SJSA1 (cell line): ENCODE measurements around the gene UMPS. TPM values are rescaled to one million over a fixed set of nuclear protein-coding genes. Genes with fewer than 3 reads are reported as not detected.

Source experiments
- DNase-seq, 2 experiments: peaks; one replicate each; pipeline ENCODE4 v3.0.0-alpha.2; 2015 to 2020; ENCODE audit warnings: low spot score in 2 of 2, low read depth in 1 of 2
- H3K27ac ChIP-seq: fragments of 250-450 bp; sonication (Bioruptor Pico); 2 replicates; pipeline ENCODE4 v1.5.1; 2020; ENCODE audit warnings: mild to moderate bottlenecking, moderate library complexity
- H3K27me3 ChIP-seq: fragments of 250-450 bp; sonication (Bioruptor Pico); replicated peaks from 2 replicates; pipeline ENCODE4 v1.5.1; 2020; ENCODE audit warnings: mild to moderate bottlenecking, moderate library complexity
- H3K36me3 ChIP-seq: fragments of 250-450 bp; sonication (Bioruptor Pico); 2 replicates; pipeline ENCODE4 v1.5.1; 2020; ENCODE audit warnings: mild to moderate bottlenecking
- H3K4me1 ChIP-seq: fragments of 250-450 bp; sonication (Bioruptor Pico); replicated peaks from 2 replicates; pipeline ENCODE4 v1.6.1; 2021; ENCODE audit warnings: mild to moderate bottlenecking
- H3K4me3 ChIP-seq: fragments of 250-450 bp; sonication (Bioruptor Pico); 2 replicates; pipeline ENCODE4 v1.5.1; 2020; ENCODE audit warnings: mild to moderate bottlenecking
- H3K9me3 ChIP-seq: fragments of 250-450 bp; sonication (Bioruptor Pico); replicated peaks from 2 replicates; pipeline ENCODE4 v1.5.1; 2020; ENCODE audit warnings: mild to moderate bottlenecking
- total RNA-seq: library from RNA; depleted of rRNA; stranded (reverse); fragments of >200 nt; shearing (Covaris generic); gene quantifications from 2 replicates; pipeline ENCODE4 v1.2.3, GENCODE V29; 2014

The UMPS gene
- total RNA-seq, 1 experiment from 2014 or later: 31.8 TPM

- DNase-seq: no peak
- no peaks in the 10 kb centered on the region for H3K9me3 ChIP-seq
- no peak overlapping the region for H3K27ac ChIP-seq
- peaks cover 13% of the 10 kb centered on the region for H3K4me1 ChIP-seq
- no peak overlapping the region for H3K4me3 ChIP-seq
- no peaks in the 10 kb centered on the region for H3K27me3 ChIP-seq
- H3K36me3 ChIP-seq: peaks cover 15% of the 10 kb centered on the region; the same call in 1 of the 2 replicates
Measured at GRCh38 chr3:124761935-124762660, 31.8 kb downstream of the UMPS start.

GRCh38 chr3:124762661-124763011 is 32.4 kb downstream of the UMPS start:
- Histone ChIP-seq H3K9me3 (no peaks in the 10 kb centered on the region), H3K36me3 (peaks cover 15% of the 10 kb centered on the region; the same call in 1 of the 2 replicates), H3K4me1 (peaks cover 13% of the 10 kb centered on the region), H3K27me3 (no peaks in the 10 kb centered on the region), H3K27ac (no peak overlapping the region), H3K4me3 (no peak overlapping the region)
- no peak for DNase-seq

- Histone ChIP-seq H3K27ac (no peak overlapping the region), H3K27me3 (no peaks in the 10 kb centered on the region), H3K9me3 (no peaks in the 10 kb centered on the region), H3K36me3 (peaks cover 15% of the 10 kb centered on the region; the same call in 1 of the 2 replicates), H3K4me3 (no peak overlapping the region), H3K4me1 (peaks cover 13% of the 10 kb centered on the region)
- no peak for DNase-seq
Measured at GRCh38 chr3:124763206-124763605, 33.0 kb downstream of the UMPS start.

GRCh38 chr3:124763644-124764358 is 33.5 kb downstream of the UMPS start:
- H3K4me1 ChIP-seq: peaks cover 13% of the 10 kb centered on the region
- H3K4me3 ChIP-seq: no peak overlapping the region
- H3K27ac ChIP-seq: no peak overlapping the region
- no peak for DNase-seq
- peaks cover 18% of the 10 kb centered on the region; the same call in 1 of the 2 replicates for H3K36me3 ChIP-seq
- no peaks in the 10 kb centered on the region for H3K9me3 ChIP-seq
- no peaks in the 10 kb centered on the region for H3K27me3 ChIP-seq

- Histone ChIP-seq H3K4me1 (peaks cover 13% of the 10 kb centered on the region), H3K36me3 (peaks cover 21% of the 10 kb centered on the region; the same call in 1 of the 2 replicates), H3K4me3 (no peak overlapping the region), H3K9me3 (no peaks in the 10 kb centered on the region), H3K27me3 (no peaks in the 10 kb centered on the region), H3K27ac (no peak overlapping the region)
- DNase-seq: no peak
Measured at GRCh38 chr3:124764746-124765145, 34.5 kb downstream of the UMPS start.

- H3K4me1 ChIP-seq: peaks cover 12% of the 10 kb centered on the region
- peaks cover 21% of the 10 kb centered on the region; the same call in 1 of the 2 replicates for H3K36me3 ChIP-seq
- H3K27me3 ChIP-seq: no peaks in the 10 kb centered on the region
- H3K27ac ChIP-seq: no peak overlapping the region
- H3K4me3 ChIP-seq: no peak overlapping the region
- no peak for DNase-seq
- no peaks in the 10 kb centered on the region for H3K9me3 ChIP-seq
Measured at GRCh38 chr3:124765197-124765840, 35.1 kb downstream of the UMPS start.

GRCh38 chr3:124766113-124767095 is 36.2 kb downstream of the UMPS start:
- Histone ChIP-seq H3K4me1 (peaks cover 1% of the 10 kb centered on the region), H3K27me3 (no peaks in the 10 kb centered on the region), H3K36me3 (peaks cover 21% of the 10 kb centered on the region; the same call in 1 of the 2 replicates), H3K9me3 (no peaks in the 10 kb centered on the region), H3K27ac (no peak overlapping the region), H3K4me3 (no peak overlapping the region)
- no peak for DNase-seq

GRCh38 chr3:124767264-124767663 is 37.0 kb downstream of the UMPS start:
- Histone ChIP-seq H3K36me3 (peaks cover 21% of the 10 kb centered on the region; the same call in 1 of the 2 replicates), H3K9me3 (no peaks in the 10 kb centered on the region), H3K27me3 (no peaks in the 10 kb centered on the region), H3K27ac (no peak overlapping the region), H3K4me1 (peaks cover 6% of the 10 kb centered on the region), H3K4me3 (no peak overlapping the region)
- DNase-seq: no peak

- no peak overlapping the region for H3K27ac ChIP-seq
- H3K9me3 ChIP-seq: no peaks in the 10 kb centered on the region
- H3K4me3 ChIP-seq: no peak overlapping the region
- peaks cover 21% of the 10 kb centered on the region; the same call in 1 of the 2 replicates for H3K36me3 ChIP-seq
- no peak for DNase-seq
- H3K4me1 ChIP-seq: peaks cover 11% of the 10 kb centered on the region
- no peaks in the 10 kb centered on the region for H3K27me3 ChIP-seq
Measured at GRCh38 chr3:124767691-124768090, 37.4 kb downstream of the UMPS start.

GRCh38 chr3:124768812-124769211 is 38.6 kb downstream of the UMPS start:
- Histone ChIP-seq H3K27me3 (no peaks in the 10 kb centered on the region), H3K9me3 (no peaks in the 10 kb centered on the region), H3K27ac (no peak overlapping the region), H3K4me3 (no peak overlapping the region), H3K36me3 (peaks cover 24% of the 10 kb centered on the region), H3K4me1 (peaks cover 22% of the 10 kb centered on the region)
- DNase-seq: no peak

GRCh38 chr3:124769462-124769861 is 39.2 kb downstream of the UMPS start:
- H3K36me3 ChIP-seq: peaks cover 22% of the 10 kb centered on the region
- peaks cover 28% of the 10 kb centered on the region for H3K4me1 ChIP-seq
- H3K27ac ChIP-seq: no peak overlapping the region
- H3K4me3 ChIP-seq: no peak overlapping the region
- no peaks in the 10 kb centered on the region for H3K27me3 ChIP-seq
- no peaks in the 10 kb centered on the region for H3K9me3 ChIP-seq
- DNase-seq: no peak

- Histone ChIP-seq H3K9me3 (no peaks in the 10 kb centered on the region), H3K27ac (no peak overlapping the region), H3K4me3 (no peak overlapping the region), H3K27me3 (no peaks in the 10 kb centered on the region), H3K4me1 (peaks cover 36% of the 10 kb centered on the region), H3K36me3 (peaks cover 16% of the 10 kb centered on the region)
- DNase-seq: no peak
Measured at GRCh38 chr3:124770336-124771082, 40.3 kb downstream of the UMPS start.
